Measurements from ENCODE around the gene AKT2. TPM values are rescaled to one million over a fixed set of nuclear protein-coding genes. Genes with fewer than 3 reads are reported as not detected.

The AKT2 gene
- total RNA-seq, 1 experiment from 2014 or later = 80.6 TPM

GRCh38 chr19:40244579-40245317 is 40.4 kb downstream of the AKT2 start:
- Histone ChIP-seq H3K9ac (ENCODE audit: low read length) (no peak overlapping the region), H4K20me1 (ENCODE audit: low read length) (no peaks in the 10 kb centered on the region), H3K9me3 (ENCODE audit: low read length) (no peaks in the 10 kb centered on the region), H3K9me2 (replicated peaks; ENCODE audit: low read length) (no peaks in the 10 kb centered on the region), H3F3A (ENCODE audit: low read length, unreplicated experiment) (no peaks in the 10 kb centered on the region), H3K36me3 (ENCODE audit: low read depth, low read length) (peaks cover 2% of the 10 kb centered on the region; the same call in 1 of the 2 replicates), H3K4me3 (ENCODE audit: low read length) (no peak overlapping the region), H3K4me2 (ENCODE audit: low read length) (no peak overlapping the region), H3K79me2 (ENCODE audit: low read length) (no peaks in the 10 kb centered on the region), H3K27ac (ENCODE audit: low read length) (no peak overlapping the region), H3K4me1 (ENCODE audit: insufficient read depth, low read length) (no peaks in the 10 kb centered on the region), H3K27me3 (ENCODE audit: low read length) (no peaks in the 10 kb centered on the region), H2AFZ (ENCODE audit: low read length) (no peak overlapping the region)
- ATAC-seq (no peak), DNase-seq (no peak)
- TF ChIP-seq EZH2phosphoT487 (IDR thresholded peaks at IDR 0.05; ENCODE audit: borderline replicate concordance, low read length) (no peak), EZH2 (IDR thresholded peaks at IDR 0.05; ENCODE audit: low read length, unreplicated experiment) (no peak)
- TF ChIP-seq, protein P1, sequence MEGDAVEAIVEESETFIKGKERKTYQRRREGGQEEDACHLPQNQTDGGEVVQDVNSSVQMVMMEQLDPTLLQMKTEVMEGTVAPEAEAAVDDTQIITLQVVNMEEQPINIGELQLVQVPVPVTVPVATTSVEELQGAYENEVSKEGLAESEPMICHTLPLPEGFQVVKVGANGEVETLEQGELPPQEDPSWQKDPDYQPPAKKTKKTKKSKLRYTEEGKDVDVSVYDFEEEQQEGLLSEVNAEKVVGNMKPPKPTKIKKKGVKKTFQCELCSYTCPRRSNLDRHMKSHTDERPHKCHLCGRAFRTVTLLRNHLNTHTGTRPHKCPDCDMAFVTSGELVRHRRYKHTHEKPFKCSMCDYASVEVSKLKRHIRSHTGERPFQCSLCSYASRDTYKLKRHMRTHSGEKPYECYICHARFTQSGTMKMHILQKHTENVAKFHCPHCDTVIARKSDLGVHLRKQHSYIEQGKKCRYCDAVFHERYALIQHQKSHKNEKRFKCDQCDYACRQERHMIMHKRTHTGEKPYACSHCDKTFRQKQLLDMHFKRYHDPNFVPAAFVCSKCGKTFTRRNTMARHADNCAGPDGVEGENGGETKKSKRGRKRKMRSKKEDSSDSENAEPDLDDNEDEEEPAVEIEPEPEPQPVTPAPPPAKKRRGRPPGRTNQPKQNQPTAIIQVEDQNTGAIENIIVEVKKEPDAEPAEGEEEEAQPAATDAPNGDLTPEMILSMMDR (conservative IDR thresholded peaks at IDR 0.05; ENCODE audit: low read depth, low read length) = no peak
- no TSS peak for BruUV-seq (replicated peaks)
- POLR2A ChIA-PET (ENCODE audit: unreplicated experiment) = no interaction called here
- intact Hi-C loops (cut with micrococcal nuclease) = no loop called here
- CTCF ChIA-PET = no interaction called here

DNA sequence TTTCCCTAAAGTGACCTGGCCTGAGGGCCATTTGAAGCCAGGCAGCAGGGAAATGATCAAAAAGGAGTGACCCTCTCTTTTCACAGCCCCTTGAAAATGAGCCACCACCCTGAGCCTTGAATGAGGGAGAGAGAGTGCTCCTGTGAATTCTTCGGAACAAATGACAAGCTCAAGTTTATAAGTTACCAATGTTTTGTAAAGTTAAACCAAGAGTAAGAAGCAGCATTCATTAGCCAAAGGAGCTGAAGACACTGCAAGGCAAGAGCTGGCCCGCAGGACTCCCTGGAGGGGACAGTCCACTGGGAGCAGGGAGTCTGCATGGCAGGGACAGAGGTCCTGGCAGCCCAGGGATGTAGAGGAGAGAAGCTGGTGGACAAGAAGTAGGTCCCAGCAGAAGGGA is 42.0 kb downstream of the AKT2 start:
- BruUV-seq (replicated peaks) = no TSS peak

DNA sequence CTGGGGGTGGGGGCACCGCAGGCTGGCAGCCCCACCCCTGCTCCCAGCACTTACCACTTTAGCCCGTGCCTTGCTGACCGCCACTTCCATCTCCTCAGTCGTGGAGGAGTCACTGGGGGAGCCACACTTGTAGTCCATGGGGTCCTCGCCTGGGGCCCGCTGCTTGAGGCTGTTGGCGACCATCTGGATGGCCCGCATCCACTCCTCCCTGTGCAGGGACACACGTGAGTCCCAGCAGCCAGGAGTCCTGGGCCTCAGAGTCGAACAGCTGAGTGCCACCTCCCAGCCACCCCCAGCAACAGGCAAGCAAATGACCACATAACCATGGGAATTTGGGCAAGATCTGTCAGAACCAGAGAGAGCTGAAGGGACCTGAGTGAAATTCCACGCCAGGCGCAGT is 42.7 kb downstream of the AKT2 start:
- Histone ChIP-seq H3K79me2 (ENCODE audit: low read length) (no peaks in the 10 kb centered on the region), H3K9ac (ENCODE audit: low read length) (no peak overlapping the region), H3K27me3 (ENCODE audit: low read length) (no peaks in the 10 kb centered on the region), H3F3A (ENCODE audit: low read length, unreplicated experiment) (no peaks in the 10 kb centered on the region), H3K9me3 (ENCODE audit: low read length) (no peaks in the 10 kb centered on the region), H3K9me2 (replicated peaks; ENCODE audit: low read length) (no peaks in the 10 kb centered on the region), H3K36me3 (ENCODE audit: low read depth, low read length) (peaks cover 2% of the 10 kb centered on the region; the same call in 1 of the 2 replicates), H3K4me1 (ENCODE audit: insufficient read depth, low read length) (no peaks in the 10 kb centered on the region), H4K20me1 (ENCODE audit: low read length) (no peaks in the 10 kb centered on the region), H3K4me2 (ENCODE audit: low read length) (no peak overlapping the region), H2AFZ (ENCODE audit: low read length) (no peak overlapping the region), H3K4me3 (ENCODE audit: low read length) (no peak overlapping the region), H3K27ac (ENCODE audit: low read length) (no peak overlapping the region)
- intact Hi-C loops (cut with micrococcal nuclease) = no loop called here
- POLR2A ChIA-PET (ENCODE audit: unreplicated experiment) = no interaction called here
- TF ChIP-seq EZH2 (IDR thresholded peaks at IDR 0.05; ENCODE audit: low read length, unreplicated experiment) (no peak), EZH2phosphoT487 (IDR thresholded peaks at IDR 0.05; ENCODE audit: borderline replicate concordance, low read length) (no peak)
- TF ChIP-seq, protein P1 (conservative IDR thresholded peaks at IDR 0.05; ENCODE audit: low read depth, low read length) = no peak
- CTCF ChIA-PET = no interaction called here
- no TSS peak for BruUV-seq (replicated peaks)
- ATAC-seq (no peak), DNase-seq (no peak)

More for the DNA sequence above, 42.0 kb downstream of the AKT2 start:
- intact Hi-C loops (cut with micrococcal nuclease) = no loop called here
- TF ChIP-seq EZH2phosphoT487 (IDR thresholded peaks at IDR 0.05; ENCODE audit: borderline replicate concordance, low read length) (no peak), EZH2 (IDR thresholded peaks at IDR 0.05; ENCODE audit: low read length, unreplicated experiment) (no peak)
- TF ChIP-seq, protein P1 (conservative IDR thresholded peaks at IDR 0.05; ENCODE audit: low read depth, low read length) = no peak
- Histone ChIP-seq H3K27me3 (ENCODE audit: low read length) (no peaks in the 10 kb centered on the region), H4K20me1 (ENCODE audit: low read length) (no peaks in the 10 kb centered on the region), H2AFZ (ENCODE audit: low read length) (no peak overlapping the region), H3K4me1 (ENCODE audit: insufficient read depth, low read length) (no peaks in the 10 kb centered on the region), H3K9me3 (ENCODE audit: low read length) (no peaks in the 10 kb centered on the region), H3K9ac (ENCODE audit: low read length) (no peak overlapping the region), H3F3A (ENCODE audit: low read length, unreplicated experiment) (no peaks in the 10 kb centered on the region), H3K27ac (ENCODE audit: low read length) (no peak overlapping the region), H3K4me2 (ENCODE audit: low read length) (no peak overlapping the region), H3K9me2 (replicated peaks; ENCODE audit: low read length) (no peaks in the 10 kb centered on the region), H3K36me3 (ENCODE audit: low read depth, low read length) (peaks cover 2% of the 10 kb centered on the region; the same call in 1 of the 2 replicates), H3K4me3 (ENCODE audit: low read length) (no peak overlapping the region), H3K79me2 (ENCODE audit: low read length) (no peaks in the 10 kb centered on the region)
- ATAC-seq (no peak), DNase-seq (no peak)
- CTCF ChIA-PET = no interaction called here
- POLR2A ChIA-PET (ENCODE audit: unreplicated experiment) = no interaction called here
